ENCODE measurements around the gene SMYD4.

DNA sequence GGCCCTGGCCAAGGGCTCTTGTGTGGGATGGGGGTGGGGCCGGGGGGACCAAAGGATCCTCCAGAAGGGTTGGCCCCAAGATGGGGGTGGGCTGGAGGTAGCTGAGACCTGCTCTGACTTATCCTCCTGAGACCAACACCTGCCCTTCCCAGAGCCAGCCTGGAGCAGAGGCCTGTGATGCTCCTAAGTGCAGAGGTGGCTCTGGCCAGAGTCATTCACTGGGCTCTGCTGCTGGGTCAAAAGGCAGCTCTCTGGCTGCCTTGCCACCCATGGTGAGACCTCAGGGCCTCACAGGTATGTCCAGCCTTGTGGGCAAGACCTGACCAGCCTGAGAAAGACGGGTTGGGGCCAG is 86.6 kb downstream of the SMYD4 start:
- TF ChIP-seq, protein P1, sequence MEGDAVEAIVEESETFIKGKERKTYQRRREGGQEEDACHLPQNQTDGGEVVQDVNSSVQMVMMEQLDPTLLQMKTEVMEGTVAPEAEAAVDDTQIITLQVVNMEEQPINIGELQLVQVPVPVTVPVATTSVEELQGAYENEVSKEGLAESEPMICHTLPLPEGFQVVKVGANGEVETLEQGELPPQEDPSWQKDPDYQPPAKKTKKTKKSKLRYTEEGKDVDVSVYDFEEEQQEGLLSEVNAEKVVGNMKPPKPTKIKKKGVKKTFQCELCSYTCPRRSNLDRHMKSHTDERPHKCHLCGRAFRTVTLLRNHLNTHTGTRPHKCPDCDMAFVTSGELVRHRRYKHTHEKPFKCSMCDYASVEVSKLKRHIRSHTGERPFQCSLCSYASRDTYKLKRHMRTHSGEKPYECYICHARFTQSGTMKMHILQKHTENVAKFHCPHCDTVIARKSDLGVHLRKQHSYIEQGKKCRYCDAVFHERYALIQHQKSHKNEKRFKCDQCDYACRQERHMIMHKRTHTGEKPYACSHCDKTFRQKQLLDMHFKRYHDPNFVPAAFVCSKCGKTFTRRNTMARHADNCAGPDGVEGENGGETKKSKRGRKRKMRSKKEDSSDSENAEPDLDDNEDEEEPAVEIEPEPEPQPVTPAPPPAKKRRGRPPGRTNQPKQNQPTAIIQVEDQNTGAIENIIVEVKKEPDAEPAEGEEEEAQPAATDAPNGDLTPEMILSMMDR (IDR thresholded peaks at IDR 0.05): no peak
- no peak for TF ChIP-seq EZH2phosphoT487 (IDR thresholded peaks at IDR 0.05)

All from neural progenitor cell (in vitro differentiated cells).